D341Med (cell line): ENCODE results near the gene IDS.

Experiments used
- DNase-seq: peaks from one replicate; pipeline ENCODE4 v3.0.0; 2012; ENCODE audit warnings: low spot score

Gene IDS

DNA sequence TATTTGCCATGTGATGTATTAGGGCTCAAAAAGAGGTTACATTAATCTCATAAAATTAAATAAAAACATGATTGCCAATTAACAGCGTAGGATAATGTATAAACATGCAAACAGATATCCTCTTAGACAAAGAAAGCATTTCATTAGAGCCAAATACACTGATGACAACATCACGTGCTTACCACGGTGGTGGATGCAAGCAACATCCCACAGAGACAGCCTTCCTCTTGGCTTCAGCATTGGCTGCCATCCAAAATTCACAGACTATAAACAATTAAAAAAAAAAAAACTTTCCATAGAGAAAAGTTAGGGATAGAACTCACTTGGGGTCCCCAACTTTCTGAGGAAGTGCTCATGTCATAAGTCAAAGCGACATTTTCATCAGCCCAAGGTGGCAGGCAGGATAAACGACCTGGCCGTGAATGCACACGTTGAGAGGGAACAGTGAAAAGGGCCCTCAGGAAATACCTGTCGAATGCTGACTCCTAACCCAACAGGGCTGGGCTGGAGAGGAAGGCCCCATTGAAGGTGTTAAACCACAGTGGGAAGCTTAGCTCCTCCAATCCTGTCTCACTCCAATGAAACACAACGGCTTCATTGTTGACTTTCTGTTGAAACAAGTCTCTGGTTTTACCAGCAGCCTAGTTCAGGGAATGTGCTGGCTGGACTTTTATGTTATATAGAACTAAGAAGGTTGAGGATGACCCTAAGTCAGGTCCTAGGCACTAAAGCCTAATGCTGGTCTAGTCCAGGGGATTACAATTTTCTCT lies 48.4 kb downstream of the IDS start:
- DNase-seq = no peak

DNA sequence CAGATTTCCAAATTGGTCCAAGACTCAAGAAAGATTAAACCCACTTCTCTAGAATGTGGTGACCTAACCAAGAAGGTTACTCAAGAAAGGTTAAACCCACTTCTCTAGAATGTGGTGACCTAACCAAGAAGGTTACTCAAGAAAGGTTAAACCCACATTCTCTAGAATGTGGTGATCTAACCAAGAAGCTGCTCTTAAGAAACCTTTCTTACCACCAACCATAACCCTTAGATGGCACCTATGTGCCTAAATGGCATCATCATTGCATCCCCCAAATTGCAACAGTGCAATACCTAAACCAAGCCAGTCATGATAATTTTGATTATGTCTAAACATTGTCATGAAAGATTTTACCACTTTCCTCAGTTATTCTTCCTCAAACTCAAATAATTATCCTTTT lies 49.2 kb downstream of the IDS start:
- no peak for DNase-seq

DNA sequence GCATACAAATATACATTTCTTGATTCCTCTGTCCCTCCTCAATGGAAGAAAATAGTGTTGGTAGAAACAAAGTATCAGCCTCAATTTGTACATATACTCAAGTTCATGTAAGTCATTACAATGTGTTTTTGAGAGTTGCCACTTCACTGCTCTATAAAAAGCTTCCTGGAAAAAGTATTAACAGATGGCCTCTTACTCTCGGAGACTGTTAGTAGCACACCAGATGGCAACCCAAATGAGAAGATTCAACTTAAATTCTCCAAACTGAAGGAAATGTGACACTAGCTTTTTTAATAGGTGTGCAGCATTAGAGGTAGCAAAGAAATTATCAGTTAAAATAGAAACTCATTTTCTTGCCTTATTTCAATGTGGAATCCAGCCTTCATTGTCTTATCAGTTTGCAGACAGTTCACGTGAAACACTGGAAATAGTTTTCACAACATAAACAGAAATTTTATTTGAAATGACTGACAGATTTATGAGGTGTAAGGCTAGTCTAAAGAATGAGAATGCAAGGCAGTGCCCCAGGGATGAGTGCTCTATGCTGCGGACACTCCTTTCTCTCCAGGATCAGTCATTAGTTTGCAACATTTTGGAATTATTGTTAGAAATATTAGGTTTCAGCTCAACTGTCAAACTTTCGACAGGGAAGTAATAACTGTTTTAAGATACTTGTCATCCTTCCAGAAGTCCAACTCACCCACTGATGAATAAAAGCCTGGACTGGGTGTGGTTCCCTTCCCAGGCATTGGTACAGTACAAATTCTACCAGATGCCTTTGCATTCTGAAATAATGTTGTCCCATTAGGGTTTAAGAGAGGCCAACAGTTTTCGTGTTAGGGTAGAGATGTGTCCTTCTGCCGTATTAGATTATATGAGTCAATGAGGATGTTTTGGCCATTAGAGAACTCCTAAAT lies 50.9 kb downstream of the IDS start:
- DNase-seq = no peak

DNA sequence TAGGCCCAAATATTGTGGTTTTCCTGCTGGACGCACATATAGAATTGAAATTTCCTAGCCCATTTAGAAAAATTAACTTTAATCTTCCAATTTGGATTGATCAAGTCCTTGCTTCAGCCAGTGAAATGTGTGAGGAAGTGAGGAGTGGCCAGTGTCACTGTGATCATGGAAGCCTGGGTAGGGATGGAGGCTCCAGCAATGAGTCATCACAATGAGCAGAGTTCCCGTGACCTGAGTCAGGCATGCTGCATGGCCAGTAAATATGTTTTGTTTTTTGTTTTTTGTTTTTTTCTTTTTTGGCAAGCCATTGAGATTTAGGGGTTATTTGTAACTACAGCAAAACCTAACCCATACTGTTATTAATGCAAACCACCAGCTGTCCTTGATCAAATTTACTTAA lies 52.1 kb downstream of the IDS start:
- DNase-seq = no peak

DNA sequence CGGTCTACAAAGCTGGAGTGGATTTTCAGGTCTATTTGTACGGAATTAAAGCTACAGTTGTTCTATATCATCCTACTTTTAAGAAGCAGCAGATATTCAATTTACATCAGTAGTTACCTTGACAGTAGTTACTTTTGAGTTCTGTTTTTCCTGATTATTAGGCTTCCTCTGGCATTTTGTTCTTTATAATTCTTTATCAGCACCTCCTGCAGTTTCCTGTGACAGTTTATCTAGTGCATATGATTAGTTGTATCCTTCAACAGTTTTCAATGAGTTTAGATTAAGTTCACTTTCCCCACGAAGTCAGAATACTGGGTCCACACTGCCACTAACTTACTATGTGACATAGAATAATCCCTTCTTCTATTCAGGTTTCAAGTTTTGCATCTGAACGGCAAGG lies 71.7 kb downstream of the IDS start:
- no peak for DNase-seq

DNA sequence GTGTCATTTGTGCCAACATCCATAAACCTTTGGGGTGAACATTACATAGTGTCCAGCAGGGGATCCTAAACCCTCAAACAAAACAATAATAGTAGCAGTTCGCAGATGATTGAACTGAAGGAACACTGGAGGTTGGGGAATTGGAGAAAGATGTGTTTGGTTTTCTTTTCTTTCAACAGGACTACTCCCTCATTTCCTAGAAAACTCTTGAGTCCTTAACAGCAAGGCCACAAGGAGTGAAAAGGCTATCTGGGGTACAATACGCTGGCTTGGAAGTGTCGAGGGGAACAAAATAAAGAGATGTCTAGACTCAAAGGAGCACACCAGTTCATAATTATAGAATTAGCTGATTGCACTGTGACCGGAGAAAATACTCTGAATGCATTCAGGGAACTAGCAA lies 72.1 kb downstream of the IDS start:
- DNase-seq = no peak
